Breast epithelium (tissue), 4 donors: ENCODE data around the gene ASAH2B. TPM values are rescaled to one million over a fixed set of nuclear protein-coding genes. Genes with fewer than 3 reads are reported as not detected.
"Not testable (repeated sequence)": the region's sequence is repeated elsewhere in the genome, so short reads cannot be mapped to it uniquely, and the experiment has no call there.

Experiments used
- DNase-seq, 2 donors: peaks; one replicate each; pipeline ENCODE4 v3.0.0-alpha.2; 2019; ENCODE audit warnings: low spot score in 2 of 2
- H3K27ac ChIP-seq, 2 donors: fragments of 200-600 bp; sonication (generic) in 1 of 2; one replicate each; pipeline ENCODE4 v1.5.1; 2016 to 2019; ENCODE audit warnings: mild to moderate bottlenecking in 1 of 2
- H3K27me3 ChIP-seq, 2 donors: fragments of 200-600 bp; sonication (generic) in 1 of 2; one replicate each; pipeline versions ENCODE4 v1.5.1 to v1.6.0; 2017 to 2019; ENCODE audit warnings: control low read depth in 1 of 2, mild to moderate bottlenecking in 1 of 2
- H3K36me3 ChIP-seq: fragments of 200-600 bp; one replicate; pipeline ENCODE4 v1.5.1; 2019
- H3K4me1 ChIP-seq, 2 donors: fragments of 200-600 bp; sonication (generic); one replicate each; pipeline ENCODE4 v1.5.1; 2016 to 2019; ENCODE audit warnings: control low read depth in 1 of 2
- H3K4me3 ChIP-seq, 3 donors: fragments of 200-600 bp; sonication (generic); 1 replicate in 2 of 3; 2 replicates in 1 of 3; pipeline ENCODE4 v1.5.1; 2016 to 2019; ENCODE audit warnings: mild to moderate bottlenecking in 3 of 3, moderate library complexity in 2 of 3
- H3K9me3 ChIP-seq, 2 donors: fragments of 200-600 bp; sonication (generic) in 1 of 2; one replicate each; pipeline ENCODE4 v1.5.1; 2016 to 2019; ENCODE audit warnings: control low read depth in 1 of 2
- POLR2A ChIP-seq: fragments of 450-650 bp; IDR thresholded peaks from one replicate; pipeline ENCODE4 v1.6.1; 2016; ENCODE audit warnings: antibody characterized with exemption, mild to moderate bottlenecking, moderate library complexity
- POLR2AphosphoS5 ChIP-seq, 3 donors: sonication (generic); formaldehyde crosslinking; IDR thresholded peaks; one replicate each; pipeline ENCODE4 v1.6.1; 2017; ENCODE audit warnings: antibody characterized with exemption in 3 of 3
- intact Hi-C: fragments of 100-400 bp; cut with DNase I; formaldehyde crosslinking; loops from one replicate; pipeline ENCODE4 v1.15.1; 2023; ENCODE audit warnings: low total_unique reads
- total RNA-seq, 3 donors: library from RNA; depleted of rRNA; stranded (reverse); fragments of >200 nt; gene quantifications; one replicate each; pipeline ENCODE4 v1.1.0, GENCODE V29; 2016
- TF ChIP-seq, protein P1 (sequence below), 3 donors: fragments of 450-650 bp; IDR thresholded peaks; one replicate each; pipeline ENCODE4 v1.5.1; 2016 to 2017; ENCODE audit warnings: antibody characterized with exemption in 3 of 3, mild to moderate bottlenecking in 3 of 3, moderate library complexity in 3 of 3

Gene ASAH2B
- total RNA-seq: 1 to 10 TPM; 1.4 to 3.7 (median 2.6) TPM

DNA sequence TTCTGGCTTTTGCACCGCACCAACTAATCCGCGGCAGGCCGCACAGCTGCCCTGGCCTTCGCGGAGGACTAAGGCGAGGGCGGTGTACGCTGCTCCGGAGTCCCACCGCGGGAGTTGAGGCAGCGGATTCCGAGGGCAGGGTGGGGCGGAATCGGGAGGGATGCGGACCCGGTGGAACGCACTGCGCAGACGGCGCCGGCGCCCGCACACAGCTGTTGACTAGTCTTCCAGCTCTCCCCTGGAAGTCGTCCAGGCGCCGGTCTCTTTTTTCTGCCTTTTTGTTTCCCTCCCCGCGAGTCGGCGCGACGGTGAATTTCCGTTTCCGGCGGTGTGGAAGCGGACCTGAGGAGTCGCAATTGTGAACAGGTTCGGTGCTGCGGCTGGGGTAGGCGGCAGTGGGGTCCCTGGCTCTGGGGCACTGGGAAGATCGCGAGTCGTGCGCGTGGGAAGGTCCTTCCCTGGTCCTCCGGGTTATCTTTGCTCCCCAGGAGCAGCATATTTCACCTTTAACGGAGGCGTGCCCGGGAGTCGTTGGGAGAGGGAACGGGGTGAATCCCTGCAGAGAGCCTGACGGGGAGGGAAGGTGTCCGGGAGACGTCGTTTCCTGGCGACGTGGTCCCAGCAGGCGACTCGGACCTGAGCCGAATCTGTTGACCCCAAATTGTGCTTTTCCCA, at the start of gene ASAH2B:
ASAH2B (plus strand) TSS at position 319 of the 675 bp plus-strand sequence. CDS start 5,195 bp downstream, outside the sequence.
- H3K36me3 ChIP-seq: no peaks in the 10 kb centered on the region
- peak within 1 kb of the TSS; percentile 57 to 76 (median 66) for H3K4me3 ChIP-seq
- H3K27ac ChIP-seq: peak within 1 kb of the TSS; percentile 71 to 79
- H3K4me1 ChIP-seq: no peaks in the 10 kb centered on the region
- no peak for TF ChIP-seq POLR2AphosphoS5 (IDR thresholded peaks at IDR 0.05)
- TF ChIP-seq POLR2A: no peak
- TF ChIP-seq, protein P1, sequence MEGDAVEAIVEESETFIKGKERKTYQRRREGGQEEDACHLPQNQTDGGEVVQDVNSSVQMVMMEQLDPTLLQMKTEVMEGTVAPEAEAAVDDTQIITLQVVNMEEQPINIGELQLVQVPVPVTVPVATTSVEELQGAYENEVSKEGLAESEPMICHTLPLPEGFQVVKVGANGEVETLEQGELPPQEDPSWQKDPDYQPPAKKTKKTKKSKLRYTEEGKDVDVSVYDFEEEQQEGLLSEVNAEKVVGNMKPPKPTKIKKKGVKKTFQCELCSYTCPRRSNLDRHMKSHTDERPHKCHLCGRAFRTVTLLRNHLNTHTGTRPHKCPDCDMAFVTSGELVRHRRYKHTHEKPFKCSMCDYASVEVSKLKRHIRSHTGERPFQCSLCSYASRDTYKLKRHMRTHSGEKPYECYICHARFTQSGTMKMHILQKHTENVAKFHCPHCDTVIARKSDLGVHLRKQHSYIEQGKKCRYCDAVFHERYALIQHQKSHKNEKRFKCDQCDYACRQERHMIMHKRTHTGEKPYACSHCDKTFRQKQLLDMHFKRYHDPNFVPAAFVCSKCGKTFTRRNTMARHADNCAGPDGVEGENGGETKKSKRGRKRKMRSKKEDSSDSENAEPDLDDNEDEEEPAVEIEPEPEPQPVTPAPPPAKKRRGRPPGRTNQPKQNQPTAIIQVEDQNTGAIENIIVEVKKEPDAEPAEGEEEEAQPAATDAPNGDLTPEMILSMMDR (IDR thresholded peaks at IDR 0.05): no peak
- no peaks in the 10 kb centered on the region for H3K27me3 ChIP-seq
- intact Hi-C loops: no loop called here
- DNase-seq: peak; percentile 53 to 78
- H3K9me3 ChIP-seq: no peaks in the 10 kb centered on the region

DNA sequence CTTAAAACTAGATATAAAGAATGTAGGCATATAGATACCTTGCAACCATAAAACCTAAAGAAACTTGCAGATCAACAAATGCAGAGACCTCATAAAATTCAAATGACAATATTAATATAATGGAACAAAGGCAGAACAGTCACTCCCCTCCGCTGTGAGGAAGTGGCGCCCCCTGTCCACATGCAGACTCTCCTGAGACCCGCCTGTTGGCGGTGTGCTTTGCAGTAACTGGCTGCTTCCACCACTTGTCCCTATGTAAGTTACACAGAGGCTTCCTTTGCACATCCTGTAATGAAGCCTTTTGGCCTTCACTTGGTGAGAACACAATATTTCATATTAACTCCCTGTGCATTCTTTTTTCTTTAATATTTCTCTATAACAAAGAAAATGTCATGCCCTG, 41.9 kb upstream of the ASAH2B start:
- intact Hi-C loops, DNase-seq, H3K4me1 ChIP-seq, H3K4me3 ChIP-seq, H3K27ac ChIP-seq, H3K27me3 ChIP-seq, H3K9me3 ChIP-seq, H3K36me3 ChIP-seq: not testable (repeated sequence)

DNA sequence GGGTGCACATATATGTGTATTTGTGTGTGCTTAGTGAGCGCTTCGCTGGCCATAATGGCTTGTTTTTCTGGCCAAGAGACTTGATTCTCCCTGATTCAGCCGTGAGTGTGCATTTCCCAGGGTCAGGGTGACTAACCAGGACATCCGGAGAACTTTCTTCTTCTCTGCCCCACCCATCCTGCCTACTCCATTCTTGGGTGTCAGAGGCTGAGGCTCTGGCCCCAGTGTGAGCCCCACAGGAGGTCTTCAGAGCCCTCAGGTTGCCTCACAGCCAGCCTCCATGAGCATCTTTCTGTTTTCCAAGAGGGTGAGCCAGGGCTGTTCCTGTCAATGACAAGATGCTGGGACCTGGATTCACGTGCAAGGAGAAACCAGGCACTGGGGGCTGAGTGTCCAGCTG, 37.8 kb upstream of the ASAH2B start:
- H3K4me1 ChIP-seq, H3K36me3 ChIP-seq, H3K27ac ChIP-seq, H3K9me3 ChIP-seq, H3K4me3 ChIP-seq, DNase-seq, intact Hi-C loops, H3K27me3 ChIP-seq: not testable (repeated sequence)

DNA sequence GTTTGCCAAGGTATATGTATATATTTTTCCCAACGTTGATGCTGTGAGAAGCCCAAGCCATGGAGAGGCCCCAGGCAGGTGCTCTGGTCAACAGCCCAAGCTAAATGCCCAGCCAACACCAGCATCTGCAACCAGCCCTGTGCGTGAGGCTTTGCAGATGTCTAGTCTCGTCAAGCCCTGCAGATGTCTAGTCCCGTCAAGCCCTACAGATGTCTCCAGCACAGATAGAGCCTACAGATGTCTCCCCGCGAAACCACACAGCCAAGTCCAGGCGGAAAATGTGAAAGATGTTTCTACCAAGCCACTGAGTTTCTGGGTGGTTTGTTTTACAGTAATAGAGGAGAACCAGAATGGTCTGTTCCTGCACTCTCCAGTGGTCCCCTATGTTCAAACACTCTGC, 36.7 kb upstream of the ASAH2B start:
- H3K9me3 ChIP-seq, DNase-seq, intact Hi-C loops, H3K4me3 ChIP-seq, H3K27ac ChIP-seq, H3K27me3 ChIP-seq, H3K36me3 ChIP-seq, H3K4me1 ChIP-seq: not testable (repeated sequence)

DNA sequence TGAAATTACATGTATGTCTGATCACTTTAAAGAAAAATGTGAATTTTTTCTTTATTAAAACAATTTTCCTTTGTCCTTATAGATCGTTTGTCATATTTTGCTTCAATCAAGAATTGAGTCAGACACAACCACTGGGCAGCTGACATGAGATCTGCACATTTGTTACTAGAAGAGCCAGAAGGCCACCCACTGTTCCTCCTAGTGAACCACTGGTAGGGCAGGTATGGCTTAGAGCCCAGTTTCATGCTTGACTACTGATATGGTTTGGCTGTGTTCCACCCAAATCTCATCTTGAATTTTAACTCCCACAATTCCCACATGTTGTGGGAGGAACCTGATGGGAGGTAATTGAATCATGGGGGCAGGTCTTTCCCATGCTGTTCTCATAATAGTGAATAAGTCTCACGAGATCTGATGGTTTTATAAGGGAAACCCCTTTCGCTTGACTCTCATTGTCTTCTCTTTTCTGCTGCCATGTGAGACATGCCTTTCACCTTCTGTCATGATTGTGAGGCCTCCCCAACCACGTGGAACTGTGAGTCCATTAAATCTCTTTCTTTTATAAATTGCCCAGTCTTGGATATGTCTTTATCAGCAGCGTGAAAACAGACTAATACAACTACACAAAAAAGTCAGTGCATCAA, 35.2 kb upstream of the ASAH2B start:
- intact Hi-C loops: not testable (repeated sequence)

DNA sequence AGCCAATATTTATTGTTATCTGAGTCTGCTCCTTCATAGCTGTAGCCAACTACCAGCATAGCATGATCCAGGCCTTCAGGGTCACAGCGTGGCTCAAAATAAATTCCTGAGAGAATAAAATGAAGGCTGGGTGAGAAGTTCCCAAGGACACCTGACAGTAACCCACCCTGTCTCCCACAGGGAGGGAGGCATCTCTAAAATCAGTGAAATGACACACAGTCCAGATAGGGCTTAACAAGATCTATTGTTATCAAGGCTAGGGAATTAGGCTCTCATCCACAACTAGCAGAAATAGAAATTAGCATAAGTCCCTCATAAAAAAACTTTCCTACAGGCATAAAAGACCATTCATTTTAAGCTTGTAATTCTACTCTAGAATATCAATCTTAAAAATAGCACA, 33.7 kb upstream of the ASAH2B start:
- H3K36me3 ChIP-seq, H3K27me3 ChIP-seq, DNase-seq, intact Hi-C loops, H3K27ac ChIP-seq, H3K9me3 ChIP-seq, H3K4me1 ChIP-seq, H3K4me3 ChIP-seq: not testable (repeated sequence)

More for the DNA sequence above, 35.2 kb upstream of the ASAH2B start:
- not testable (repeated sequence) for H3K4me1 ChIP-seq, H3K27ac ChIP-seq, H3K27me3 ChIP-seq, H3K9me3 ChIP-seq, H3K36me3 ChIP-seq, DNase-seq, H3K4me3 ChIP-seq

DNA sequence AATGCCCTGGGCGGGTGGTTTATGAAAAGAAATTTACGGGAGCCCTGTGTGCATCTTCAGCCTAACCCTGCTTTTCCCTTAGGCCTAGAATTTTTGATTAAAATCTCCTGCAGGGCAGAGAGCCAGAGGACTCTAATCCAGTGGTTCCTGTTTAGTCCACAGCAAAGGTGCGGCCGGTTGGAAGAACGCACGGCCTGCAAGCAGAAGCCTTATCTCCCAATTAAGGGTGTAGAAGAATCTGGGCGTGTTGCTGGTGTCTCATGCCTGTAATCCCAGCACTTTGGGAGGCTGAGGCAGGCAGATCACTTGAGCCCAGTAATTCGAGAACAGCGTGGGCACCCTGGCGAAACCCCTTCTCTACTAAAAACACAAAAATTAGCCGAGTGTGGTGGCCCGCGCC, 29.5 kb upstream of the ASAH2B start:
- H3K4me1 ChIP-seq, H3K27ac ChIP-seq, DNase-seq, H3K9me3 ChIP-seq, H3K36me3 ChIP-seq, H3K4me3 ChIP-seq, H3K27me3 ChIP-seq, intact Hi-C loops: not testable (repeated sequence)

DNA sequence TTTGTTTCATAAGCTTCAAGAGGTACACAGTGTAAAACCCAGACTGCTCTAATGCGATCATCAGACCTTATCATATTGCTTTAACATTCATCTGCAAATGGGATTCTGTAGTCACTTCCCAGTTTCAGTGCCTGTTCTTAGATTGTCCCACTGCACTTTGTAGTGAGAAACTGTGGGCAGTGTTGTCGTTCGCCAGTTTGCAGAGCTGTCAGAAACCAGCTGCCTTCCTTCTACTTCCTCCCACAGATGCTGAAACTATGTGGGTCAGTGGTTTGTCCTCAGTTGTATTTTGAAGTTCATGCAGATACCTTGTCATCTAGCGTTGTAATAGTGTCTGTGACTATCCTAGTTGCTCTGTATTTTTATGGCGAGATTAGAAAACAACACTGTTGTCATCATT, 15.9 kb upstream of the ASAH2B start:
- DNase-seq, H3K36me3 ChIP-seq, H3K4me3 ChIP-seq, H3K27ac ChIP-seq, H3K9me3 ChIP-seq, H3K4me1 ChIP-seq, intact Hi-C loops, H3K27me3 ChIP-seq: not testable (repeated sequence)

DNA sequence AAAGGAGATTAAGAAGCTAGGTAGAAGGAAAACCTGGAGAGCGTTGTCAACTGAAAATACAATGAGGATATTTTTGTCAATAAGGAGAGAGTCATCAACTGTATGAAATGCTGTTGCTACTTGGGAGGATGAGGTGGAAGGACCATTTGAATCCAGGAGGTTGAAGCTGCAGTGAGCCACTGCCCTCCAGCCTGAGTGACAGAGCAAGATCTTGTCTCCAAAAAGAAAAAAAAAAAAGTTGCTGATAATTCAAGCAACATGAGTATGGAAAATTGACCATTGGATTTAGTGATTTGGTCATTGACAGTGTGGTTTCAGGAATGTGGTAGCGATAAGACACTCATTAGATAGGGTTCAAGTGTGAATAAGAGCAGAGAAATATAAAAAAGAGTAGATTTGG, 11.6 kb upstream of the ASAH2B start:
- H3K4me3 ChIP-seq, H3K36me3 ChIP-seq, H3K9me3 ChIP-seq, intact Hi-C loops, H3K27ac ChIP-seq, H3K4me1 ChIP-seq, H3K27me3 ChIP-seq, DNase-seq: not testable (repeated sequence)
